Activated effector memory CD4-positive, alpha-beta T cell treated with Interleukin-2 at 50 U/mL for 16 hours (primary cell): Measurements from ENCODE around the gene PLA2G4E.

Experiments
- DNase-seq: peaks from one replicate; pipeline ENCODE4 v3.0.0-alpha.2; 2020

PLA2G4E gene

DNA sequence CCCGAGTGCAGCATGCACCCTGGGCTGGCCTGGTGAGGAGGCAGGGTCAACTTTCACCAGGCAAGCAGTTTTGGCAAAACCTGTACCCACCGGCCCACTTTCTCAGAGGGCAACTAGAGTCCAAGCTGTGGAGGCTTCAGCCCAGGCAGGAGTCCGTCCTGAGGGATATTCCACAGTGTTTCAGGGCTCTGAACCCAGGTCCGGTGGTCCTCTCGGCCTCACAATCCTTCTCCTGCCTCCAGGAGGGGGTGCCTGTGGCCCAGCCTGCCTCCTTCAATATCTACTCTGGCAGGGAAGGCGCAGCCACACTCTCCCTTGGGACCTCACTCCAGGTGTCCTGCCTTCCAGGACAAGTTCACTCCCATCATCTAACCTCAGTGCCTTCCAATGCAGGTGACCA is 3.9 kb downstream of the PLA2G4E start:
- DNase-seq = no peak

DNA sequence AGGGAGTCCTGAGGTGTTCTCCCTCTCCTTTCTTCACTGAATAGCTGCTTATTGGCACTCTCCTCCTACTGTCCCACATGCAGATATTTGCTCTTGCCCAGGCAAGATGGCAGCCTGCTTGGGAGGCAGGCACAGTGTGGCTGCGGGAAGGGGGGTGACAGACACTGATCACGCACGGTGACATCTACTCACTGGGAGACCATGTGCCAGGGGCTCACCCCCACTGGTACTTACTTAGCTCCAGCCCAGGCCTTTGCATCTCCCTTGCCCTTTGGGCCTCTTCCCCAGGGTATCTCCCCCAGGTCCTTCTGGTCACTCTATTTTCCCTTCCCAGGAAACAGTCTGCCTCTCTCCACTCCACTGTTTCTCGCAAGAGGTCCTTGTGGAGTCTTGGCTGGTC is 6.4 kb downstream of the PLA2G4E start:
- DNase-seq = no peak

DNA sequence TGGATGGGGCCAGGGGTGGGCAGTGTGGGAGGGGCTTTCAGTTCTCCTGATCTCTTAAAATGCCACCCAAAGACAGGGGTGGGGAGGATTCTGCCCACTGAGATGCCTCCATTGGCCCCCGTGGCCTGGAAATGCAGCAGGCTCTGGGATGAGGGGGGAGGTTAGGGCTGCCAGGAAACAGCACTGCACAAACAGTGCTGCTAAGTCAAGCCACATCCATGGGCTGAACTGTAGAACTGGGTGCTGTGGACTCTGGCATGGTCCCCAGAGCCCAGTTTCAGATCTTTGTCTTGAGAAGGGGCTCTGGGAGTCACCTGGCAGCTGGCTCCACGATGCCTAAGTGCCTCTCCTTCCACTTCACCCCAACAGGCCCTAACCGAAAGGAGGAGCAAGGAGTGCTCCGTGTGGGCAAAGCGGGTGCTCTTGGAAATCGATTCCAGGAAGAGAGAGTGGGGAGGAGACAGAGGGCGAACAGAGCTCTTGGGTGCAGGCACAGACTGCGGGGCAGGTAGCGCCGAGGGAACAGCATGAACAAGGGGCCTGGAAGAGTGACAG is 7.8 kb downstream of the PLA2G4E start:
- no peak for DNase-seq

DNA sequence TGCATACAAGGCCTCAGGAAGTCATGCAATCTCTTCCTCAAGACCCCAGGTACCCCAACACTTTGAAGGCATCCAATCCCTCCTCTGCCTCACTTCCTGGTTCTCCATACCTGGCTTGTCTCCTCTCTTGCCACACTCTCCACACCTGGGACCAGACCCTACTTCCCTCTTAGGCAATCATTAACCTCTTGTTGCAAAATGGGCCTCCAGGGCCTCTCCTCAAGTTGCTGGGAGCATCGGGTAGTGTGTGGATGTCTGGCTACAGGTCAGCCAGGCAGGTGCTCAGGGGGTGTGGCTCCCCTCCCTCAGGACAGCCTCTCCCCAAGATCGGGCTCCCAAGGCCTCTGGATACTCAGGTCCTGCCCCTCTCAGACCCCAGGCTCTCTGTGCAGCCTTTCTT is 8.6 kb downstream of the PLA2G4E start:
- no peak for DNase-seq

DNA sequence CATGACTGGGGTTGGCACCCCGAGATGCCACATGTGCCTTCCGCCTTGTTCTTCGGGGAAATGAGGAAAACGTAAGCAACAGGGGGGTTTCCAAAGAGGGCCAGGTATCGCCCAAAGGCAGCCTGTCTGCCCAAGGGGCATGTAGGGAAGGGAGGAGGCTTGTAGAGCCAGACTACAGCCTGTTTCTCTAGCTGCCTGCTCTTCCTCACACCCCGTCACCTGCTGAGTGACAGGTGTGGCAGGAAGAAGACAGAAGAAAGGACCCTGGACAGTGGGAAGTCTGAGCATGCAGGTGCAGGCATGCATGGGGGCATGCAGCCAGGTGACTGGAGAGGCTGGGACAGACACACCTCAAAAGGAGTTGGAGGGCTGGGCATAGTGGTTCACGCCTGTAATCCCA is 9.8 kb downstream of the PLA2G4E start:
- no peak for DNase-seq

DNA sequence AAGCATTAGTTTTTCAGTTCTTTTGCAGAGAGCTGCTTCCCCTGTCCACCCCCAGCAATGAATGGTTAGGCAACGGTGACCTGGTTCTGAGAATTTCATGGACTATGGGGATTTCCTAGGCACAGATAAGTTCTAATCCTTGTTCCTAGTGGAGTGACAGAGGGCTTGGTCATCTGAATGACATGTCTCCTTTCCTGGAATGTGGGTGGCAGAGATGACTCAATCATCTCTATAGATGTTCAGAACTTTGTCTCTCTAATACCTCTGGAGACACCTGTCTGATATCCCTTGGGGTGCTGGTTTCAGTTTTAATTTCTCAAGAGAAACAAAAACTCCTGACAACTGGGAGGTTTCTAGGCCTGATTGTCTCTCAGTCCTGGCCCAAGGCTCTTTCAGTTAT is 10.4 kb downstream of the PLA2G4E start:
- no peak for DNase-seq

DNA sequence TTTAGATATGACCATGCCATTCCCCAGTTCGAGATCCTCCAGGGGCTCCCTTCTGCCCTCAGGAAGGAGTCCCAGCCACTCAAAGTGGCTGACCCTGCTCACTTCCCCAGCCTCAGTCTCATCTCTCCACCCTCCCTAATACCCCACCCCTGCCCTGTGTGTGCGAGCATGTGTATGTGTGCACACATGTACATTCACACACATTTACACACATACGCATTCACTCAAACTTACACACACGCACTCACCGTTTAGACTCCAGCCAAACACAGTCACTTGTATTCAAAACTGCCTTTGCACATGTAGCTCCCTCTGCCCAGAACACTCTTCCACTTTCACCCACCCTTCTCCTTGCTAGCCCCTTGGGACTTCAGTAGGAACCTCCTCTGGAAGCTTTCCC is 11.4 kb downstream of the PLA2G4E start:
- DNase-seq = no peak

DNA sequence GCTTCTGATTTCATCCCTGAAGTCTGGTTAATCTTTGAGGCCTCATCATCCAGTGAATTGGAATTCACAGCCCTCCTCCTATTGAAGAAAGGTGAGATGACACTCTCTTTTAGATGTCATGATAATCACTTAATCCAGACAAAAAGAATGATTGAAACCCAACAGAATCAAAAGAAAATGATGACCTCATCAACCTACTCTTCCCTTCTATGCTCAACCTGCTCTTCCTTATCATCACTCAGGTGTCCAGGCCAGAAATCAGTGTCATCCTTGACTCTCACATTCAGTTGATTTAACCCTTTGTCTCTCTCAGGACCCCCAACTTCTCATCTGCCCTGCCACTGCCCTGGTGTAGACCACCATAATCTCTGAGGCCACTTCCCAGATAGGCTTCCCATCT is 11.8 kb downstream of the PLA2G4E start:
- DNase-seq = no peak

DNA sequence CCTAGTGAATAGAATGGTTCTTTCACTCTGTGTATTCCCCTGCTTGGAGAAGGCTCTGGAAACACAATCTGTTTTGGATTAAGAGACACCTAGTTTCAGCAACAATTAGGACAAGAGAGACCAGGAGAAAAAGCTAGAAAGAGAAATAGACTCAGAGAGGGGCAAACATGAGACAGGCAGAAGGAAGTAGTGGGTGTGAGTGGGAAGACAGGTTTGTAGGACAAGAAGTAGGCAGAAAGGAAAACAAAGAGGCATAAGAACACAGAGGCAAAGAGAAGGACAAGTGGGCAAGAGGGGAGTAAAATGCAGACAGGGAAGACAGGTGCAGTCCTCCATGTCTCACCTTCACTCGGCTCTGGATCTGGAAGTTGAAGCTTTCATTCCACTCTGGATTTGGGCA is 13.5 kb downstream of the PLA2G4E start:
- DNase-seq = no peak

DNA sequence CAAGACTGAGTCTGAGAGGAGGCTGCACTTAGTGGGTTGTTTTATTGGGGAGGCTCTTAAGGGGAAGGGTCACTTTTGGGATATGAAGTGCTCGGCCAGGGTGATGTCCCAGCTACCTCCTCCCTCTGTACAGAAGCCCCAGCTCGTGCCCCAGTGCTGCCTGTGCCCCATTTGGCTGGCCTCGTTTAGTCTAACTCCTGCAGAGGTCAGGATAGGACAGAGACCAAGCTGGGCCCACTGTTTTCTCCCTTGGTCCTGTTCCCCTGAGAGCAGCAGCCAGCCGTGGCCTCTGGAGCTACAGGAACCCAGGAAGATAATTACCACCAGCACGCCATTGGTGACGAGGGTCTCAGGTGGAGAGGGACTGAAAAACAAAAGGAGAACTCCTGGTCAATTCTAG is 18.5 kb downstream of the PLA2G4E start:
- DNase-seq = no peak

DNA sequence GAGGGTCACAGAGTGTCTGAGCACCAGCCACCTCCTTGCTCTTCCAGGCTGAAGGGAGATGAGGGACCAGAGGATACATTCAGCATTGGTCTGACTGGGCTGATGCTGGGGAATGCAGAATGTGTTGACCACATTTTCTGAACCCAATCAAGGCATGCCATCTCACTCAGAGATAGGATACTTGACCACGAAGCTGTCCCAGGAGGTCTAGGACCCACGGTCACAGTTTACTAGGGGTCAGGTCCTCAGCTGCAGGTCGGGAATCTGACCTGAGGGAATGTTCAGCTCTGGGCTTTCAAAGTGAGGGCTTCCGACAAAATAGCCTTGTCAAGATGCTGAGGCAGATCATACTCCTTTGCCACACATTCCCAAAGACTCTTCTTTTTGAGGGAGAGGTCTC is 19.6 kb downstream of the PLA2G4E start:
- no peak for DNase-seq

DNA sequence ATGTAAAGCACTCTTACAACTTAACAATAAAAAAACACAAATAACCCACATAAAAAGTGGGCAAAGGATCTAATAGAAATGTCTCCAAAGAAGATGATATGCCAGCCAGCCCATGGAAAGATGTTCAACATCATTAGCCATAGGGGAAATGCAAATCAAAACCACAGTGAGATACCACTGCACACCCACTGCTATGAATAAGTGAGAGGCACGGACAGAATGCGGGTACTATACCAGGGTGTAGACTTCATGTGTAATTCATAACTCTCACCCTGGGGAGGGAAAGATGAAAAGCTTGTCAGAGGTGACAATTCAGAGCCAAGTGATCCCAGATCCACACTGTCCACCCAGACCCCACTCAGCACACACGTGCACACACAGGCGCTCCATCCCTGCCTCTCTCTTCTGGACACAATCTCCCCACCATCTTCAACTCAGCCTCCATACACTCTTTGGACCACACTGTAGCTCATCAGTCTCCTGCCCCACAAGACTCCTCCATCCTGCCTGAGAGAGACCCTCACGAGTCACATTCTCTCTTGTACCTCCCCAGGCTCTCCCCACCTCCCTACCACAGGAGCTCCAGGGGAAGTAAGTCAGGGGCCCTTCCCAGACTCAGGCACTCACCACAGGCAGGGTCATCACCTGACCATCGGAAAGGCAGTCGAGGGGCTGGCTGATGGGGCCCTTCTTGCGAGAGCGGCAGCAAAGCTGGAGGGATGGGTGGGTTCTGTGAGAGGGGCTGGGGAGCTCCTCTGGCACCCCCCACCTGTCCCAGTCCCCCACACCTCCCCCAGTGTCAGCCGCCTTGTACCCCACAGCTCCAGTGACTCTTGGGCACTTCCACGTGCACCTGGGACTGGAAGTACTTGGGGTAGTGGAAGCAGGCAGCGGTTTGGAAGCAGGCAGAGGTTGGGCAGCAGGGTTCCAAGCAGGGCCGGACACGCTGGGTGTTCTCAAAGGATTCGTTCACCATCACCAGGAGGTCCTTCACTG is 21.3 kb downstream of the PLA2G4E start:
- no peak for DNase-seq

DNA sequence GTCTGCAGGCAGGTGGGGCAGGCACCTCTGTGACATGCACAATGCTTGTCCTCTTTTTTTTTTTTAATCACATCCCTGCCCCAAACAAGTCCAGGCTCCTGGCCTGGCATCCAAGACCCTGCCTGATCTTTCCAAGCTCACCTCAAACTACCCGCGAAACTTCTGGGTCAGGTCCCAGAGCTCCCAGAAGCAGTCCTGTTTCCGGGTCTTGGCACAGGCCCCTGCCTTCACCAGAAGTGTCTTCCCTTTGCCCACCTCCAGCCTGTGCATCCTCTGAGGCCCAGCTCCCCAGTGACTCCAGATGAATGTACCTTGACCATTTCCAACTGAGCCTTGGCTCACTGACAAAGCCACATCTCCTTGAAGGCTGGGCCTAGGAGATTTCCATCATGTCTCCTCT is 23.0 kb downstream of the PLA2G4E start:
- DNase-seq = no peak

DNA sequence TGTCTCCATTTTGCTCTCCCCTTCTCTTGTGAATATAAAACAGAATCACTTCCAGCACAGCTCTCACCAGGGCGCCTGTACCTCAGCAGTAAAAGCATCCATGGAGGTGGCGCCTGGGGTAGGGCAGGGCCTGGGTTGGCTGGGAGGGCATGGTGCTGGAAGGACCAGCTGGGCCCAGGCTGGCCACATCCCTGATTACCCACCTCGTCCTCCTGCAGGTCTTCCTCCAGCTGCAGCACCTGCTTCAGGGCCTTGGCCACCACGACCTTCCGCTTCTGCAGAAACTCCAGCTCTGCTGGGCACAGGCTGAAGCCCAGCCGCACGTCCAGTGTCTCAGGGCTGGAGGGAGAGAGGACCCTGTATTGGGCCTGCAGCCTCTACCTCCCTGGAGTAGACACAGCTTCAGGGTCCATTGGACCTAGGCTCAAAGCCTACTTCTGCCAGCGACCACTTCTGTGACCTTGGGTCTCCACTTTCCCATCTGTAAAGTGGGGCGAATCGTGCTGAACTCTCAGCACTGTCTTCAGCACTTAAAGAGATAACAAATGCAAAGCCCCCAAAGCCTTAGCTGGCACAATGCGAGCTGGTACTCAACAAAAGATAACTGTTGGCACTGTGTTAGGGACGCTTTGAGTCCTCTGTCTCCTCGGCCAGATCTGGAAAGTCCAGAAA is 23.8 kb downstream of the PLA2G4E start:
- DNase-seq = no peak

DNA sequence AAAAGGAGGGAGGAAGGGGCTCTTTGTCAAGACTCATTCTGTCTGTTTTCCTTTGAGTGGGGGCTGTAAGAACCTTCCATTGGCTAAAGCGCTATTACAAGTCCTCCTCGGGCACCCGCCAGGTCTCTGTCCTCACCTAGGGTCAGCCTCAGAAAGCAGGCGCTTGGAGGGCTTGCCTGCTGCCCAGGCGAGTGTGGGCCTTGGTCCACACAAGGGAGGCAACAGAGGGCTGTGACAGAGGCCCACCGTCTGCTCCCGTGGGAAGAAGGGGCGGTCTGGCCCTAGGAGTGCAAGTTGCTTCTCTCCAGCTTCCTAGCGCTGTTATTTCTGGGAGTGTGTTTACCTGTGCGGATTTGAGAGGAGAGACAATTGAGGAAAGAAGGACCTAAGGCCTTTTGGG is 24.5 kb downstream of the PLA2G4E start:
- DNase-seq = no peak

DNA sequence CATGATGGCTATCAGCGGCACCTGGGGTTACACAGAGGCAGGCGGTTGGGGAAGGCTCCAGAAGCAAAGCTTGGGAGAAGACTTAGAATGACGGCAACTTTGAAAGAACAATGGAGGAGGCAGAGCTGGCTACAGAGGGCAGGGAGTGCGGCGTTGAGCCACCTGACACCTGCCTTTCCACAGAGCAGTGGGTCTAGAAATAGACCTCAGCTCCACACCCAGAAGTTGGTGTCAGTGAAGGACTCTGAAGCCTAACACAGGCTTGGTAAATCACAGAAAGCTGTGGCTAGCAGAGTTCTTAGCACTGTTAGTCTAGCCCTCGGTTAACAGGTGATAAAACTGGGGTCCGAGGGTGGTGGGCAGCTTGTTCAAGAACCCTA is 25.4 kb downstream of the PLA2G4E start:
- DNase-seq = no peak

DNA sequence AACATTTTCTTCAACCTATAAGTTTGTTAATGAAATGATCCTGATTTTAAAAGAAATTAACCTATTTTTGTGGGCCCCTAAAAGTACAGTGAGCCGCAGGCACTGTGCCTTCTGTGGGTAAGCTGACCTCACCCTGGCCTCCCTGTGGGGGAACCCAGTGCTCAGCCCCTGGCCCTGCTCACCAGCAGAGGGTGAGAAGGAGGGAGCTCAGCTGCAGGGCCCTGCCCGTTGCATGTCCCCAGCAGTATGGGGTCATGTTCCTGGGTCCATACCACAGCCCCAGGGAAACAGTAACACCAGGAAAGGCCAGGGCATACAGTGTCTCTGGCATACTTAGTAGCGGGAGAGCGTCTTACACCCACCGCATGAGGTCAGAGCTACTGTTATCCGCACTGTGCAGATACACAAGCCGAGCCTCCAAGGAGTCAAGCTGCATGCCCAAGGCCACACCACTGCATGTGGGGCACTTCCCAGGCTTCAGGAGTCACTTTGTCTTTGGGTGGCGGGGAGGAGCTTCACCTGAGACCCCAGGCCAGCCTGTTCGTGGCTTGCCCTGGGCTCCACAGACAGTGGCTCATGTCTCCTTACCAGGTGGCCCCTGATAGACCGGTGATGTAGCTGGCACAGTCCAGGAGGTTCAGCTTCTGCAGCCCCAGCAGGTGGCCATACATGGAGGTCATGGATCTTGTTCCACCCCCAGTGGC is 25.9 kb downstream of the PLA2G4E start:
- no peak for DNase-seq

DNA sequence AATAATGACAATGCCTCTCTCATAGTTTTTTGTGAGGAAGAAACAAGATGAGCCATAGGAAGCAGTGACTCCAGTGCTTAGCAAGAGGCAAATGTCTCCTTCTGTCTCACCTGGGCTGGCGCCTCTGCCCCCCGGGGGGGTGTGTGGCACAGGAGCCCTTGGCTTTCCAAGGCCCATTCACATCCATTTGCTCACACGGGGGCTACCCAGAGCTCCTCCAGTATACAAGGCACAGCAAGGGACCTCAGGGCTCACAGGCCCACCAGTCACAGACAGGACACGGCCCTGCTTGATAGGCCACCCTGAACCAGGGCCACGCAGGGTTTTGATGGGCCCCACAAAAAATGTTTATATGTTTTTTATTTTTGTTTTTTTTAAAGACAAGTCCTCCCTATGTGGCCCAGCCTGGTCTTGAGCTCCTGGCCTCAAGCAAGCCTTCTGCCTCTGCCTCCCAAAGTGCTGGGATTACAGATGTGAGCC is 26.6 kb downstream of the PLA2G4E start:
- no peak for DNase-seq

DNA sequence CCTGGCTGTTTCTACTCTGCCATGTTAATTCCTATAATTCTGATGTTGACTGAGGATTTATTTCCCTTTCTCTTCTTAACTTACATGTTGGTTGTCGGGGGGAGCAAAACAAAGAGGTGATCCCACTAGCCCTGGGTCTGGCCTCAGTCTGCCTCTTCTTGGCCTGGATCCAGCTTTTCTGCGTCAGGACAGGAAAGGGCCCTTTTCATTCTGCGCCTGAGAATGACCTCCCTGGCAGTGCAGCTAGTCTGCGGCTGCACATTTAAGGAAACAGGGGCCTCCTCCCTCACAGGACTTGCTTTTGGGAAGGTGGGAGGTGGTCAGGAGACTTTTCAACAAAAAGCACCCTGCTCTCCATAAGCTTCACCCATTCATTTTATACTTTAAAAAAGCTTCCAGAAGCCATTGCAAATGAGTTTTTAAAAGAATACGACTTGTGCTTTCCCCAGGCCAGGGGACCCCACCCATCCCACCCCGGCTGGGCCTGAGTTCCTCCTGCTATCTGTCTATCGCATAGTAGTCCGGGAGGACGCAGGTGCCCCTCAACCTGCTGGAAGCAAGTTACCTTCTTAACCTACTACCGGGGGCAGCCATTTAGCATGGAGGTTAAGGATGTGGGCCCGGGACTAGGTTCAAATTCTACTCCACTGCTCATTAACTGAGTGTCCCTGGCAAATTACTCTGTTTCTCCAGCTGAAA is 27.2 kb downstream of the PLA2G4E start:
- DNase-seq = no peak

DNA sequence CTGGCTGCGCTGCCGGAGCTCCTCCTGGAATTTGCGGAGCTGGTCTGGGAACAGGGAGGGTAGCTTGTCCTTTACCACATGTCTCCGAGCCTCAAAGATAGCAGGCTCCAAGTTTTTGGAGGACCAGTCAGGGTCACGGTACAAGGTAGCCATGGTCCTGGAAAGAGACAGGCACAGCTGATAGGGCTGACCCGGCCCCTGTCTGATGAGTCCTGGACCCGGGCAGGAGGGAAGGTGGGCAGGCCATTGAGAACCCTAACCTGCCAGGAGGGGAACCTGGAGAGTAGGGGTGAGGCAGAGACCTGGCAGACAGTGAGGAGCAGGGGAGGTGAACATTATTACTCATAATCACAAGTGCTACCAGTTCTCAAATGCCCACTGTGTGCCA is 28.0 kb downstream of the PLA2G4E start:
- no peak for DNase-seq

DNA sequence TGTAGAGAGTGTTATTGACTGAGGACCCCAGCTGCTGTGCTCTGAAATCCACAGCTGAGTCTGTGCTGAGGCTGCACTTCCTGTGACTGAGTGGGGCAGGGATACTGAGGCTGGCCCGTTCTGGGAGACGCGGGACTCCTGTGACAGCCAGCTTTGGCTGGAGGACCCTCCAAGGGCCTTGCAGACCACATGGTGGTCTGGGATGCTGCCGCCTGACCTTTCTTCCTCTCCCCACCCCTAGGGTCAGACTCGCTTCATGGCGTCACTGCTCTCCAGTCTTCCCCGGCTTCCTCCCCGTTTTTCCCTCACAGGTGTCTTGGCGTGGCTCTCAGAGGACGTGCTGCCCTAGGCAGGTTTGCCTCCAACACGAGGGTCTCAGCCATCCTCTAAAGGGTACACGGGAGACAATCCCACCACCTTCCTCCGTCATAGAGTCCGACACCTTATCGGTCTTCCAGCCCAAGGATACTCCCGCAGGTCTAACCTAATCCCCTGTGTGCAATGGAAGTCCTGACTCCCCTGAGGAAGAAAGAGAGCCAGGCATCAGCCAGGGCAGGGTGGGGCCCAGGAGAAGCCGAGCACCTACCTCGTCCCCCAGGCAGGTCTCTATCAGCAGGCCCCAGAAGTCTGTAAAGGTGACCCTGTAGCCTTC is 28.6 kb downstream of the PLA2G4E start:
- DNase-seq = no peak

DNA sequence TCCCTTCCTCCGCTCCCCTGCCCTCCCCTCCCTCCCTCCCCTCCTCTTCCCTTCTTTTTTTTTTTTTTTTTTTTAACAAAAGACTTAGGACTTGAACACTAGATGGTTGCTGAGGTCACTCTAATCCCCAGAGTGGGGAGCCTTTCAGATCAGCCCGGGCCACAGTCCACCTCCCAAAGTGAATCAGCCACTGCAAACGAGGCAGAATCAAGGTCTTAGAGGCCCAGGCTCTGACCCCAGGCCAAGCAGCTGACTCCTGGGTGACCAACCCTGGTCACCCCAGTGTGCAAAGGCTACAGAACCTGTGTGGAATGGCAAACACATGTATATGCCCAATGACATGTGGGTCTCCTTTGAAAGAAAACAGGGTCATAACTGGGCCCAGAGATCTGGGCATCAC is 30.2 kb downstream of the PLA2G4E start:
- no peak for DNase-seq
